Measurements from ENCODE around the gene GOLGA3. TPM values are rescaled to one million over a fixed set of nuclear protein-coding genes. Genes with fewer than 3 reads are reported as not detected.

The GOLGA3 gene
- total RNA-seq, 2 experiments from 2014 or later: 31.5 to 34.0 TPM

- no peak overlapping the region for H3K27ac ChIP-seq (ENCODE audit: low read depth in 1 of 2, low read length in 2 of 2)
- Mint-ChIP-seq H3K36me3 (ENCODE audit: low read depth) (peaks cover 89% of the 10 kb centered on the region), H3K9me3 (no peaks in the 10 kb centered on the region), H3K4me3 (no peak overlapping the region), H3K27me3 (no peaks in the 10 kb centered on the region), H3K27ac (no peak overlapping the region), H3K4me1 (ENCODE audit: low read depth) (no peaks in the 10 kb centered on the region)
- no peak for TF ChIP-seq CTCF (IDR thresholded peaks at IDR 0.05)
- ATAC-seq (ENCODE audit: poor library complexity) (no peak), DNase-seq (no peak)
- intact Hi-C loops (cut with DNase I, micrococcal nuclease): no loop called here
- no peaks in the 10 kb centered on the region for H3K4me1 ChIP-seq (ENCODE audit: insufficient read depth, low read length)
- no peaks in the 10 kb centered on the region for H3K27me3 ChIP-seq (ENCODE audit: control insufficient read depth in 1 of 2, insufficient read depth in 2 of 2, low read length in 2 of 2)
- H3K36me3 ChIP-seq (ENCODE audit: insufficient read depth, low read length): peaks cover 75% of the 10 kb centered on the region
- ChIA-PET POLR2A (no interaction called here), CTCF (no interaction called here)
- H3K9me3 ChIP-seq (ENCODE audit: control insufficient read depth in 1 of 2, insufficient read depth in 1 of 2, low read length in 2 of 2): no peaks in the 10 kb centered on the region
- H3K4me3 ChIP-seq (ENCODE audit: low read length): no peak overlapping the region
Measured at GRCh38 chr12:132731574-132731973, 97.1 kb downstream of the GOLGA3 start.

GRCh38 chr12:132730353-132730752, 98.3 kb downstream of the GOLGA3 start:
- Mint-ChIP-seq H3K36me3 (ENCODE audit: low read depth) (peaks cover 89% of the 10 kb centered on the region), H3K27ac (no peak overlapping the region), H3K4me3 (no peak overlapping the region), H3K9me3 (no peaks in the 10 kb centered on the region), H3K27me3 (no peaks in the 10 kb centered on the region), H3K4me1 (ENCODE audit: low read depth) (no peaks in the 10 kb centered on the region)
- Histone ChIP-seq H3K27me3 (ENCODE audit: control insufficient read depth in 1 of 2, insufficient read depth in 2 of 2, low read length in 2 of 2) (no peaks in the 10 kb centered on the region), H3K4me3 (ENCODE audit: low read length) (no peak overlapping the region), H3K9me3 (ENCODE audit: control insufficient read depth in 1 of 2, insufficient read depth in 1 of 2, low read length in 2 of 2) (no peaks in the 10 kb centered on the region), H3K36me3 (ENCODE audit: insufficient read depth, low read length) (peaks cover 75% of the 10 kb centered on the region), H3K27ac (ENCODE audit: low read depth in 1 of 2, low read length in 2 of 2) (no peak overlapping the region), H3K4me1 (ENCODE audit: insufficient read depth, low read length) (no peaks in the 10 kb centered on the region)
- ChIA-PET POLR2A (no interaction called here), CTCF (interaction anchor here (0.6 kb wide), 1 partner anchor 80 kb away, joined by 3 read pairs; no protein-coding TSS in a partner anchor)
- ATAC-seq (ENCODE audit: poor library complexity): no peak
- TF ChIP-seq CTCF (IDR thresholded peaks at IDR 0.05): no peak
- no peak for DNase-seq
- intact Hi-C loops (cut with DNase I, micrococcal nuclease): no loop called here

GRCh38 chr12:132729541-132730320, 98.9 kb downstream of the GOLGA3 start:
- peak in 1 of 14 experiments; percentile 25 for DNase-seq
- no peaks in the 10 kb centered on the region for H3K27me3 ChIP-seq (ENCODE audit: control insufficient read depth in 1 of 2, insufficient read depth in 2 of 2, low read length in 2 of 2)
- POLR2A ChIA-PET: no interaction called here
- H3K36me3 Mint-ChIP-seq (ENCODE audit: low read depth): peaks cover 88% of the 10 kb centered on the region
- TF ChIP-seq CTCF (IDR thresholded peaks at IDR 0.05): no peak
- H3K4me3 ChIP-seq (ENCODE audit: low read length): no peak overlapping the region
- H3K27me3 Mint-ChIP-seq: no peaks in the 10 kb centered on the region
- H3K4me1 Mint-ChIP-seq (ENCODE audit: low read depth): no peaks in the 10 kb centered on the region
- no peaks in the 10 kb centered on the region for H3K9me3 Mint-ChIP-seq
- H3K4me1 ChIP-seq (ENCODE audit: insufficient read depth, low read length): no peaks in the 10 kb centered on the region
- no peak for ATAC-seq (ENCODE audit: poor library complexity)
- peaks cover 75% of the 10 kb centered on the region for H3K36me3 ChIP-seq (ENCODE audit: insufficient read depth, low read length)
- no peak overlapping the region for H3K27ac Mint-ChIP-seq
- H3K27ac ChIP-seq (ENCODE audit: low read depth in 1 of 2, low read length in 2 of 2): no peak overlapping the region
- H3K4me3 Mint-ChIP-seq: no peak overlapping the region
- intact Hi-C loops (cut with DNase I, micrococcal nuclease): no loop called here
- CTCF ChIA-PET: no interaction called here
- H3K9me3 ChIP-seq (ENCODE audit: control insufficient read depth in 1 of 2, insufficient read depth in 1 of 2, low read length in 2 of 2): no peaks in the 10 kb centered on the region

All from CD4-positive, alpha-beta T cell (primary cell).